UCSD-AML1 (cell line): ENCODE results near the gene FAM174C.
A peak's percentile ranks its signal among the peaks of the same experiment; 100 is the strongest.

Experiments used
- DNase-seq: peaks from one replicate; lab custom pipeline; 2025; ENCODE audit not compliant: unreplicated experiment; lab: John Stamatoyannopoulos, UW

The FAM174C gene

GRCh38 chr19:1272423-1273262 lies 2.7 kb upstream of the FAM174C start:
- DNase-seq = no peak

- DNase-seq = no peak
Measured at GRCh38 chr19:1273263-1274041, 1.9 kb upstream of the FAM174C start.

GRCh38 chr19:1274081-1274851 lies 1.1 kb upstream of the FAM174C start:
- no peak for DNase-seq

GRCh38 chr19:1274852-1275259 lies 474 bp upstream of the FAM174C start:
- DNase-seq = no peak

GRCh38 chr19:1275976-1276627 lies 772 bp downstream of the FAM174C start:
- DNase-seq = no peak

- DNase-seq = no peak
Measured at GRCh38 chr19:1276628-1277022, 1.3 kb downstream of the FAM174C start.

GRCh38 chr19:1277061-1277460 lies 1.7 kb downstream of the FAM174C start:
- DNase-seq = no peak

- DNase-seq = no peak
Measured at GRCh38 chr19:1278074-1278473, 2.7 kb downstream of the FAM174C start.

GRCh38 chr19:1278713-1279660 lies 3.7 kb downstream of the FAM174C start:
- DNase-seq = no peak

GRCh38 chr19:1279782-1280341 lies 4.5 kb downstream of the FAM174C start:
- peak; percentile 85 for DNase-seq

- no peak for DNase-seq
Measured at GRCh38 chr19:1280636-1281568, 5.6 kb downstream of the FAM174C start.

GRCh38 chr19:1281569-1282287 lies 6.4 kb downstream of the FAM174C start:
- no peak for DNase-seq

- DNase-seq = no peak
Measured at GRCh38 chr19:1282588-1283206, 7.4 kb downstream of the FAM174C start.

- no peak for DNase-seq
Measured at GRCh38 chr19:1283207-1283916, 8.0 kb downstream of the FAM174C start.

GRCh38 chr19:1283917-1284292 lies 8.6 kb downstream of the FAM174C start:
- DNase-seq = no peak

GRCh38 chr19:1284293-1284978 lies 9.1 kb downstream of the FAM174C start:
- no peak for DNase-seq
